Stimulated activated memory B cell treated with anti-CD40 and anti-IgM and Interleukin-4, amounts not matched to agents 10 μg/mL and 1 μg/mL and 100 μg/mL, for 72 hours (primary cell): Measurements from ENCODE around the gene ENAH.

Source experiments
- ATAC-seq: fragments of 150-1000 bp; cut with Tn5 transposase; 2 replicates; pipeline ENCODE4 v1.10.0; 2021
- H3K27ac Mint-ChIP-seq: one replicate; pipeline ENCODE4 v1.8.0; 2022; ENCODE audit warnings: mild to moderate bottlenecking, mixed read lengths
- H3K27me3 Mint-ChIP-seq: one replicate; pipeline ENCODE4 v1.8.0; 2022; ENCODE audit warnings: mixed read lengths
- H3K36me3 Mint-ChIP-seq: one replicate; pipeline ENCODE4 v1.8.0; 2022; ENCODE audit warnings: mixed read lengths
- H3K4me1 Mint-ChIP-seq: one replicate; pipeline ENCODE4 v1.8.0; 2022; ENCODE audit warnings: mixed read lengths
- H3K4me3 Mint-ChIP-seq: one replicate; pipeline ENCODE4 v1.8.0; 2022; ENCODE audit warnings: mild to moderate bottlenecking, moderate library complexity, mixed read lengths
- H3K9me3 Mint-ChIP-seq: one replicate; pipeline ENCODE4 v1.8.0; 2022; ENCODE audit warnings: mixed read lengths

Gene ENAH

GRCh38 chr1:225506727-225507126, 146.2 kb downstream of the ENAH start:
- H3K4me1 Mint-ChIP-seq, result no peaks in the 10 kb centered on the region
- no peak overlapping the region for H3K4me3 Mint-ChIP-seq
- H3K27ac Mint-ChIP-seq, result no peak overlapping the region
- ATAC-seq, result no peak
- no peaks in the 10 kb centered on the region for H3K36me3 Mint-ChIP-seq
- H3K9me3 Mint-ChIP-seq, result no peaks in the 10 kb centered on the region
- no peaks in the 10 kb centered on the region for H3K27me3 Mint-ChIP-seq

DNA sequence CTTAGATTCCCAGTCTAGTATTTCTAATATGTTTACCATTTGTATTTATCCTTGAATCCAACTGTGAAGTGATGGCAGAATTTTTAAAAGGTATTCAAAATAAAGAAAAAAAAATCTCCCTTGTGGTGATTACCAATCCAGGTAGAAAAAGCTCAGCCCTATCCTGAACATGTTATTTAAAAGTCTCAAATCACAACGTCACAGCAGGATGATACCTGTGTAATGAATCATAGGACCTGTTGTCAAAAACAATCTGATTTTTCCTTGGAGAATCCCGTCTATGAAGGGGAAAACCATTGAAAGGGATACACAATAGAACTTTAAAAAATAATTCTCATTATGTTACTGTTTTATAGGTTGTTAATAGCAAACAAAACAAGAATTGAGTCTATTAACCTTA, 148.1 kb downstream of the ENAH start:
- no peaks in the 10 kb centered on the region for H3K27me3 Mint-ChIP-seq
- H3K27ac Mint-ChIP-seq, result no peak overlapping the region

DNA sequence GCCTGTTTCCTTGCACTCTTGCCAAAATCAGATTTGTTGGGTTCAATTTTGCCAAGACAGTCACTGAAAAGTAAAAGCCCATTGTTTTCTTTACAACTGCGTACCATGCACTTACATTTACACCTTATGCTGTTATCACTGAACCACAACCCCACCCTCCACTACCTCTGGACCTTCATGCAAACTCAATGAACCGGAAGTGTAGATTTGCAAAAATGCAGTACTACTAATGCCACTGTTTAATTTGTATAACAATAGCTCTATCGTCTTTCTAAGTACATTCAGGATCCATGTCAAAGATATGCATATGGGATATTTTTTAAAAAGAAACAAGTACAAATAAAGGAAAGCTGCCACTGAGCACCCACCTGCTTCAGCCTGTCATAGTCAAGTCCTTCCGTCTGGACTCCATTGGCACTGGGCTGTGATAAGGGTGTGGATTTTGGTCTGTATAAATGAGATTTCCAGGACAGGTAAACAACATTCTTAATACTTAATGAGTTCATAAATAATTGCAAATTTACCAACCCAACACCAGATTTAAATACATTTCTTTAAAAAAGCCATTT, 152.2 kb downstream of the ENAH start:
- Mint-ChIP-seq H3K27me3 (peaks cover 9% of the 10 kb centered on the region), H3K4me3 (no peak overlapping the region), H3K36me3 (no peaks in the 10 kb centered on the region), H3K9me3 (no peaks in the 10 kb centered on the region), H3K4me1 (peaks cover 5% of the 10 kb centered on the region), H3K27ac (no peak overlapping the region)
- no peak for ATAC-seq

More for the DNA sequence above, 148.1 kb downstream of the ENAH start:
- no peak for ATAC-seq
- Mint-ChIP-seq H3K4me3 (no peak overlapping the region), H3K4me1 (no peaks in the 10 kb centered on the region), H3K9me3 (no peaks in the 10 kb centered on the region), H3K36me3 (no peaks in the 10 kb centered on the region)

- Mint-ChIP-seq H3K9me3 (no peaks in the 10 kb centered on the region), H3K27me3 (peaks cover 16% of the 10 kb centered on the region), H3K27ac (no peak overlapping the region), H3K4me1 (peaks cover 5% of the 10 kb centered on the region), H3K36me3 (no peaks in the 10 kb centered on the region), H3K4me3 (no peak overlapping the region)
- ATAC-seq, result no peak
These were observed 154.3 kb downstream of the ENAH start for GRCh38 chr1:225498549-225499136.

DNA sequence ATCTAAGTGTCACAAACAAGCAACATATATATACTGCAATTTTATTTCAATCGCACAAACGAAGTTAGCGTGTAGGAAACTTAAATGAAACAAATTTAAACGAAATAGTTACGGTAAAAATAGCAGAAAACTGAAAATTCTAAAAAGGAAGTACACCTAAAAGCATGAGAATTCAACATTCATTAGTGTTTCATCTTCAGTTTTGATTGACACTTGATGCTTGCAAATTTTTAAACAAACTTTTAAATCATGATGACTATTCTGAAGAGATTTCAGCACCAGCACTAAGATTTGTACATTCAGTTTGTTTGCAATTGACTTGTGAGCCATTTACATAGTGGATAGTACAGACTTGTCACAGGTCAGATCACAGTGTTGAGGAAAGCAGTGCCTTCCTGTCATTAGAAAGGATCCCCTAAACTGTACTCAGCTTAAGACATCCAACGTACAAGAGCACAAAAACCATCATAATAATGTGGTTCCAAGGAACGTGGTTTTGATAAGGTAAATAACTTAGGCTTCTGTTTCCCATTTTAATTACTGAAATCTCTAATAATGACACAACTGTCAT, 158.0 kb downstream of the ENAH start:
- Mint-ChIP-seq H3K4me1 (peaks cover 5% of the 10 kb centered on the region), H3K36me3 (no peaks in the 10 kb centered on the region), H3K9me3 (no peaks in the 10 kb centered on the region), H3K4me3 (no peak overlapping the region), H3K27me3 (peaks cover 18% of the 10 kb centered on the region), H3K27ac (no peak overlapping the region)
- no peak for ATAC-seq

DNA sequence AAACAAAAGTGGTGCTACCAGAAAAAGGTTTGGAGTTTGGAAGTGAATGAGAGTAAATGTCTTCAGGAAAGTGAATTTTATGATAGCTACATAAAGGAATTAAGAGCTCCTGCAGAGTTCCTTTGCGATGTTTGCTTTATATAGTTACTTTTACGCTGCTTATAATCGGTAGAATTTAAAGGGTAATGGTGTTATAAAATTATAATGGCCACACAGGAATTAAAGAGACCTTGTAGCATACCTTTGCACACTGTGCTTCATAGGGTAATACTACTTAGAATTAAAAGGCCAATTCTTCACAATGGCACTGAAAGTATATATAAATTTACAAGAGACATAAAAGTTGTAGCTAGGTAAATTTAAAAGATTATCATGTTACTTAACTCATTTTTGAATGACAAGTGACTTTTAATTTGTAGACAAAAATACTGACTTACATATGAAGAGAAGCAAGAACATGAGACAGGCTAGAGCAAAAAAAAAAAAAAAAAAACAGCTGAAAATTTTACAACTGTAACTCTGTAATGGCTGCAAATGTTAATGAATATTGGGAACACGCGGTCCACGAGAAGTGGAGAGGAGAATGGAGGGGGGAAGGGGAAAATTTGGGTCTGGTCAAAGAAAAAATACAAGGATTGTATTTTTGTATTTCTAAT, 159.2 kb downstream of the ENAH start:
- Mint-ChIP-seq H3K4me1 (peaks cover 3% of the 10 kb centered on the region), H3K27ac (no peak overlapping the region), H3K9me3 (no peaks in the 10 kb centered on the region), H3K27me3 (peaks cover 18% of the 10 kb centered on the region), H3K4me3 (no peak overlapping the region), H3K36me3 (no peaks in the 10 kb centered on the region)
- no peak for ATAC-seq

DNA sequence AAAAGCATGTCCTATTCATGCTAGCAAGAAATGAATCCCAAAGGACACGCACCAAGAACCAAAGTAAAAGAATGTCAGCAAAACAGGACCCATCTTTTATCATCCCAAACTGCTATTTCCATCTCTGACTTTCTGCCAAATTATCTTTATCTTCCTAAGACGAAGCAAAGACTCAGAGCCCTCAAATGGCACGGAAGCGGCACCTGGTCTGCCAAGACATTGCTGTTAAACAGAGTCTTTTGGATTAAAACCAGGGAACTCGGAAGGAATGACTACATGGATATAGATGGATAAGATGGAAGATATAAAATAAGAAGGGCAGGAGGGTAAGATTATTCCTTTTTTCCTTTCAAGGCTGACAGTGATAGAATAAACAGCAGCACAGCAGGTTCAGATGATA, 164.2 kb downstream of the ENAH start:
- no peak for ATAC-seq
- no peaks in the 10 kb centered on the region for H3K36me3 Mint-ChIP-seq
- no peak overlapping the region for H3K27ac Mint-ChIP-seq
- no peak overlapping the region for H3K4me3 Mint-ChIP-seq
- no peaks in the 10 kb centered on the region for H3K9me3 Mint-ChIP-seq
- H3K4me1 Mint-ChIP-seq, result no peaks in the 10 kb centered on the region
- peaks cover 19% of the 10 kb centered on the region for H3K27me3 Mint-ChIP-seq

DNA sequence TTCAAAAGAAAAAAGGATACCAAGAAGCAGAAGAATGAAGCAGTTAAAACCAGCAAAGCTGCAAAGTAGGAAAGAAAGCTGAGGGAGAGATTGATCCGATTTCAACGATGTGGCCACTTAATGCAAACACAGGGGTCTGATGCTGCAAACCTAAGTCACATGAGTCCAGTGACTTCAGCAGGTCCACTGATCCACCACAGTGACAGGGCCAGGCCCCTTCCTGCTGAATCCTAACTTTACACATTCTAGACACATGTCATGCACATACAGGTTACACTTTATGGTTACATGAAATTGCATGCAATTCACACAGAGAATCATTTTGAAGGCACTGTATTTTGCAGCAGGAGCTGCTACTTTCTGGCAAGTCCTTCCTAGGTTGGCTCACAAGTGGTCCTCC, 166.1 kb downstream of the ENAH start:
- H3K4me1 Mint-ChIP-seq, result peaks cover 2% of the 10 kb centered on the region
- H3K27me3 Mint-ChIP-seq, result peaks cover 16% of the 10 kb centered on the region
- no peak for ATAC-seq
- H3K9me3 Mint-ChIP-seq, result no peaks in the 10 kb centered on the region
- H3K27ac Mint-ChIP-seq, result no peak overlapping the region
- H3K36me3 Mint-ChIP-seq, result no peaks in the 10 kb centered on the region
- H3K4me3 Mint-ChIP-seq, result no peak overlapping the region

DNA sequence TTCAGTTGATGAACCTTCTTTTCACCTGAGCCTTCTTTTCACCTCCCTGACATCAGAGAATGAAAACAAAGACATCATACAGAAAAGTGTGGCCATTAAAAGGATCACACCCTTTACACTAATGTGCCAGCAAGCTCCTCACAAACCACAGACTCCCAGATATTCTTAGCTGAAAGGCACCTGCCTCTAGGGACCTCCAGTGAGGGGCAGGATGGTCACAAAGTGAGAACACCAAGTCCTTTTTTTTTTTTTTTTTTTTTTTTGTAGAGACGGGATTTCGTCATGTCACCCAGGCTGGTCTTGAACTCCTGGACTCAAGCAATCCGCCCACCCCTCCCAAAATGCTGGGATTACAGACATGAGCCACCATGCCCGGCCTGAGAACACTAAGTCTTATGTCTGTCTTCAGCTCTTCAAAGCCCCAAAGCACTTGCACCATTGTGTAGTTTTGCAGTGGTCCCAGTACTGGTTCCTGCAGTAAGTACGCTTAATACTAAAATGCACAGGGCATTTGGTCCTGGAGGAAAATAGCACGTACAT, 166.9 kb downstream of the ENAH start:
- Mint-ChIP-seq H3K27ac (no peak overlapping the region), H3K4me3 (no peak overlapping the region), H3K36me3 (no peaks in the 10 kb centered on the region), H3K4me1 (peaks cover 8% of the 10 kb centered on the region), H3K9me3 (no peaks in the 10 kb centered on the region), H3K27me3 (peaks cover 16% of the 10 kb centered on the region)
- ATAC-seq, result no peak

DNA sequence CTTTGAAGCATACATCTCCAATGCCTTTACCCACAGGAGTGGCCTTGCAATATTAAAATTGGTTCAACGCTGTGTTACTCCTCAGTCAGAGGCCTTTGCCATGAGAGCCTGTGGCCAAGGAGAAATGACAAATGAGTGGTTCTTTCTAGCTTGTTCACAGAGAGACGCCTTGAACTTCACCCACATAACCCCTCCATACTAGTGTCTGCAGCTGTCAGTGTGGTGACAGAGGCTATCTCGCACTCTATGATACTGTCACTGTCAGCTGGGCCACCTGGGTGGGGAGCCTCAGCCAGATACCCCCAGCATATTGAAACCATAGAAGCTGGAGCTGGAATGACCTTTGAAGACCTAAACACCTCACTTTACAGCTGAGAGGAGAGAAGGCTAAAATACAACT, 167.7 kb downstream of the ENAH start:
- H3K9me3 Mint-ChIP-seq, result no peaks in the 10 kb centered on the region
- H3K36me3 Mint-ChIP-seq, result no peaks in the 10 kb centered on the region
- H3K27ac Mint-ChIP-seq, result no peak overlapping the region
- H3K27me3 Mint-ChIP-seq, result peaks cover 16% of the 10 kb centered on the region
- ATAC-seq, result no peak
- H3K4me3 Mint-ChIP-seq, result no peak overlapping the region
- H3K4me1 Mint-ChIP-seq, result peaks cover 16% of the 10 kb centered on the region

DNA sequence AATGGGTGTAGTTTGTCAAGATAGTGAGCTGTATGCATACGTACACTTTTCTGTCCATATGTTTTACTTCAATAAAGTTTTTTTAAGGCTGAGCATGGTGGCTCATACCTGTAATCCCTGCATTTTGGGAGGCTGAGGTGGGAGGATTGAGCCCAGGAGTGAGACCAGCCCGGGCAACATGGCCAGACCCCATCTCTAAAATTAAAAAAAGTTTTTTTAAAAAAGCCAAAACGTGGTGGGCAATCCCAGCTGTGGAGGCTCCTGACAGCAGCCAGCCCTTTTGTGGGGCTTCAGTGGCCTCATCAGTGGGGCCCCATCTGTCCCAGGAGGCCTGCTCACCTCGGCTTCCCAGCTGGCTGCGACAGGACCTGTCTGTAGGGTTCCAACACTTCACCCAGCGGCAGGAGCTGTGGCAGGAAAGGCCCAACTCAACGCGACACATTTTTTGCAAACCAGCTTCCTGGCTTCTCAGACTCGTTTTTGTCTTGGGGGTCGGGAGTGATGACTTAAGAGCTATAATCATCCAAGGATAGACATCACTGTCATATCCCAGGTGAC, 168.2 kb downstream of the ENAH start:
- Mint-ChIP-seq H3K4me3 (no peak overlapping the region), H3K9me3 (no peaks in the 10 kb centered on the region), H3K4me1 (peaks cover 20% of the 10 kb centered on the region), H3K27me3 (peaks cover 16% of the 10 kb centered on the region), H3K27ac (no peak overlapping the region), H3K36me3 (no peaks in the 10 kb centered on the region)
- ATAC-seq, result no peak

- Mint-ChIP-seq H3K27ac (no peak overlapping the region), H3K4me3 (no peak overlapping the region), H3K27me3 (peaks cover 16% of the 10 kb centered on the region), H3K36me3 (no peaks in the 10 kb centered on the region), H3K9me3 (no peaks in the 10 kb centered on the region), H3K4me1 (peaks cover 26% of the 10 kb centered on the region)
- no peak for ATAC-seq
These were observed 168.9 kb downstream of the ENAH start for GRCh38 chr1:225483818-225484656.

DNA sequence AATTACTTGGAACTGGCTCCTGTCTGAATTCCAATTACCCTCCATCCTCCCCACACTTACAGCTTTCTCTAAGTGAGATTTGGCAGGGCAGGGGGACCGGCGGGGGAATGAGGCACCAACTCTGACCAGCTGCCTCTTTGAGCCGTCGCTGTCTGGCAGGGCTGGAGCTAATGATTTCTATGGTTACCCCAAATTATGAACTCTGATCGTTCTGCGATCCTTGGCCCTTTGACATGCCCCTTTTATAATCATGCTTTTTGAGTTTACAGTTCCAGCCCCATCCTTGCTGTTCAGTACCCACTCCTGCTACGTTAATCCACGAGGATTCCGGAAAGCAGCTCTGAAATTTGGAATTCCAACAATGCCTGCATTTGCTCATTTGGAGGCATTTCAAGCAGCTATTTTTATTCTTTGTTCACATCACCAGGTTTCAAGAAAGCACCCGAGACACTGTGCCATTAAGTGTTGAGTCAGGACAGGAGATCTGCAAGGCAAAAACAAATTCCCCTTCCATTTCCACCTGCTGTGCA, 170.4 kb downstream of the ENAH start:
- Mint-ChIP-seq H3K27me3 (peaks cover 16% of the 10 kb centered on the region), H3K36me3 (no peaks in the 10 kb centered on the region), H3K4me1 (peaks cover 41% of the 10 kb centered on the region), H3K4me3 (no peak overlapping the region), H3K27ac (no peak overlapping the region), H3K9me3 (no peaks in the 10 kb centered on the region)
- no peak for ATAC-seq

GRCh38 chr1:225481738-225482137, 171.2 kb downstream of the ENAH start:
- peaks cover 16% of the 10 kb centered on the region for H3K27me3 Mint-ChIP-seq
- no peaks in the 10 kb centered on the region for H3K9me3 Mint-ChIP-seq
- no peaks in the 10 kb centered on the region for H3K36me3 Mint-ChIP-seq
- no peak overlapping the region for H3K4me3 Mint-ChIP-seq
- no peak for ATAC-seq
- peaks cover 48% of the 10 kb centered on the region for H3K4me1 Mint-ChIP-seq
- H3K27ac Mint-ChIP-seq, result peak overlapping the region; percentile 6
